ENCODE measurements around the gene TMEM131L. TPM values are rescaled to one million over a fixed set of nuclear protein-coding genes. Genes with fewer than 3 reads are reported as not detected.
"Not testable (repeated sequence)": the region's sequence is repeated elsewhere in the genome, so short reads cannot be mapped to it uniquely, and the experiment has no call there.

TMEM131L gene
- total RNA-seq, 1 experiment from 2014 or later, result 61.3 TPM

GRCh38 chr4:153535772-153536513 lies 69.8 kb downstream of the TMEM131L start:
- Histone ChIP-seq H3K9me3 (replicated peaks) (no peaks in the 10 kb centered on the region), H3K27ac (peak overlapping the region; percentile 26), H3K4me3 (no peak overlapping the region), H3K4me1 (peaks cover 64% of the 10 kb centered on the region), H3K27me3 (no peaks in the 10 kb centered on the region), H3K36me3 (peaks cover 2% of the 10 kb centered on the region; the same call in 1 of the 2 replicates)
- DNase-seq, result no peak

GRCh38 chr4:153537493-153537960 lies 71.4 kb downstream of the TMEM131L start:
- H3K27ac ChIP-seq, result peak overlapping the region; percentile 100
- H3K4me1 ChIP-seq, result peaks cover 68% of the 10 kb centered on the region
- no peak overlapping the region for H3K4me3 ChIP-seq
- H3K27me3 ChIP-seq, result no peaks in the 10 kb centered on the region
- DNase-seq, result no peak
- no peaks in the 10 kb centered on the region for H3K9me3 ChIP-seq (replicated peaks)
- H3K36me3 ChIP-seq, result peaks cover 2% of the 10 kb centered on the region; the same call in 1 of the 2 replicates

- H3K4me1 ChIP-seq, result peaks cover 74% of the 10 kb centered on the region
- H3K9me3 ChIP-seq (replicated peaks), result no peaks in the 10 kb centered on the region
- peak; percentile 92 to 94 for DNase-seq
- H3K27me3 ChIP-seq, result no peaks in the 10 kb centered on the region
- no peaks in the 10 kb centered on the region; the same call in 1 of the 2 replicates for H3K36me3 ChIP-seq
- H3K4me3 ChIP-seq, result peak overlapping the region; percentile 47
- H3K27ac ChIP-seq, result peak overlapping the region; percentile 100
Measured at GRCh38 chr4:153538487-153539357, 72.6 kb downstream of the TMEM131L start.

GRCh38 chr4:153539422-153539821 lies 73.3 kb downstream of the TMEM131L start:
- Histone ChIP-seq H3K27me3 (no peaks in the 10 kb centered on the region), H3K9me3 (replicated peaks) (no peaks in the 10 kb centered on the region), H3K27ac (peak overlapping the region; percentile 100), H3K4me3 (peak overlapping the region; percentile 47), H3K4me1 (peaks cover 81% of the 10 kb centered on the region), H3K36me3 (no peaks in the 10 kb centered on the region; the same call in 1 of the 2 replicates)
- DNase-seq, result peak; percentile 75 to 85

GRCh38 chr4:153541456-153542096 lies 75.4 kb downstream of the TMEM131L start:
- peak; percentile 55 to 73 for DNase-seq
- peak overlapping the region; percentile 100 for H3K27ac ChIP-seq
- no peaks in the 10 kb centered on the region; the same call in 1 of the 2 replicates for H3K36me3 ChIP-seq
- H3K27me3 ChIP-seq, result no peaks in the 10 kb centered on the region
- no peaks in the 10 kb centered on the region for H3K9me3 ChIP-seq (replicated peaks)
- no peak overlapping the region for H3K4me3 ChIP-seq
- H3K4me1 ChIP-seq, result peaks cover 81% of the 10 kb centered on the region

GRCh38 chr4:153542131-153542530 lies 76.0 kb downstream of the TMEM131L start:
- Histone ChIP-seq H3K4me3 (no peak overlapping the region), H3K27ac (peak overlapping the region; percentile 100), H3K36me3 (no peaks in the 10 kb centered on the region; the same call in 1 of the 2 replicates), H3K9me3 (replicated peaks) (no peaks in the 10 kb centered on the region), H3K4me1 (peaks cover 83% of the 10 kb centered on the region), H3K27me3 (no peaks in the 10 kb centered on the region)
- DNase-seq, result no peak

- no peak for DNase-seq
- no peak overlapping the region for H3K4me3 ChIP-seq
- no peaks in the 10 kb centered on the region for H3K9me3 ChIP-seq (replicated peaks)
- no peak overlapping the region for H3K27ac ChIP-seq
- peaks cover 82% of the 10 kb centered on the region for H3K4me1 ChIP-seq
- no peaks in the 10 kb centered on the region for H3K27me3 ChIP-seq
- no peaks in the 10 kb centered on the region for H3K36me3 ChIP-seq
Measured at GRCh38 chr4:153542834-153543233, 76.7 kb downstream of the TMEM131L start.

- DNase-seq, result no peak
- Histone ChIP-seq H3K4me1 (peaks cover 77% of the 10 kb centered on the region), H3K36me3 (no peaks in the 10 kb centered on the region), H3K4me3 (no peak overlapping the region), H3K27ac (peak overlapping the region; percentile 98; the same call in 1 of the 2 replicates), H3K27me3 (no peaks in the 10 kb centered on the region), H3K9me3 (replicated peaks) (no peaks in the 10 kb centered on the region)
Measured at GRCh38 chr4:153543351-153543750, 77.2 kb downstream of the TMEM131L start.

- Histone ChIP-seq H3K4me3 (peak overlapping the region; percentile 27), H3K27ac (peak overlapping the region; percentile 98), H3K9me3 (replicated peaks) (no peaks in the 10 kb centered on the region), H3K36me3 (no peaks in the 10 kb centered on the region), H3K4me1 (peaks cover 68% of the 10 kb centered on the region), H3K27me3 (no peaks in the 10 kb centered on the region)
- peak in 1 of 2 experiments; percentile 39 for DNase-seq
Measured at GRCh38 chr4:153545822-153546221, 79.7 kb downstream of the TMEM131L start.

GRCh38 chr4:153546280-153546679 lies 80.1 kb downstream of the TMEM131L start:
- Histone ChIP-seq H3K9me3 (replicated peaks) (no peaks in the 10 kb centered on the region), H3K27me3 (no peaks in the 10 kb centered on the region), H3K27ac (peak overlapping the region; percentile 98), H3K4me3 (no peak overlapping the region), H3K4me1 (peaks cover 63% of the 10 kb centered on the region), H3K36me3 (no peaks in the 10 kb centered on the region)
- no peak for DNase-seq

- Histone ChIP-seq H3K4me3 (no peak overlapping the region), H3K27ac (no peak overlapping the region), H3K4me1 (peaks cover 53% of the 10 kb centered on the region), H3K36me3 (0 out of 2 replicates have a peak, but pooled peaks cover 3% of the 10 kb centered on the region), H3K9me3 (replicated peaks) (no peaks in the 10 kb centered on the region), H3K27me3 (no peaks in the 10 kb centered on the region)
- peak in 1 of 2 experiments; percentile 44 for DNase-seq
Measured at GRCh38 chr4:153547520-153547919, 81.4 kb downstream of the TMEM131L start.

GRCh38 chr4:153548907-153549306 lies 82.7 kb downstream of the TMEM131L start:
- not testable (repeated sequence) for H3K27me3 ChIP-seq; H3K36me3 ChIP-seq; H3K27ac ChIP-seq; H3K9me3 ChIP-seq (replicated peaks); H3K4me3 ChIP-seq; DNase-seq
- H3K4me1 ChIP-seq, result peaks cover 58% of the 10 kb centered on the region

- H3K4me3 ChIP-seq, result no peak overlapping the region
- H3K27ac ChIP-seq, result no peak overlapping the region
- H3K4me1 ChIP-seq, result peaks cover 58% of the 10 kb centered on the region
- H3K36me3 ChIP-seq, result 0 out of 2 replicates have a peak, but pooled peaks cover 3% of the 10 kb centered on the region
- no peaks in the 10 kb centered on the region for H3K9me3 ChIP-seq (replicated peaks)
- H3K27me3 ChIP-seq, result no peaks in the 10 kb centered on the region
- no peak for DNase-seq
Measured at GRCh38 chr4:153549405-153549804, 83.2 kb downstream of the TMEM131L start.

- peak overlapping the region; percentile 61 for H3K27ac ChIP-seq
- peaks cover 51% of the 10 kb centered on the region for H3K4me1 ChIP-seq
- H3K4me3 ChIP-seq, result no peak overlapping the region
- H3K27me3 ChIP-seq, result no peaks in the 10 kb centered on the region
- peaks cover 13% of the 10 kb centered on the region for H3K36me3 ChIP-seq
- no peaks in the 10 kb centered on the region for H3K9me3 ChIP-seq (replicated peaks)
- peak in 1 of 2 experiments; percentile 57 for DNase-seq
Measured at GRCh38 chr4:153553155-153553818, 87.1 kb downstream of the TMEM131L start.

All from SJCRH30 (cell line).